AG08395 (cell line): ENCODE measurements around the gene VSIG8.
"Not testable (repeated sequence)": the region's sequence is repeated elsewhere in the genome, so short reads cannot be mapped to it uniquely, and the experiment has no call there.

Source experiments
- DNase-seq: peaks from one replicate; pipeline ENCODE4 v3.0.0; 2012; ENCODE audit warnings: mixed read lengths, low spot score

Gene VSIG8, protein sequence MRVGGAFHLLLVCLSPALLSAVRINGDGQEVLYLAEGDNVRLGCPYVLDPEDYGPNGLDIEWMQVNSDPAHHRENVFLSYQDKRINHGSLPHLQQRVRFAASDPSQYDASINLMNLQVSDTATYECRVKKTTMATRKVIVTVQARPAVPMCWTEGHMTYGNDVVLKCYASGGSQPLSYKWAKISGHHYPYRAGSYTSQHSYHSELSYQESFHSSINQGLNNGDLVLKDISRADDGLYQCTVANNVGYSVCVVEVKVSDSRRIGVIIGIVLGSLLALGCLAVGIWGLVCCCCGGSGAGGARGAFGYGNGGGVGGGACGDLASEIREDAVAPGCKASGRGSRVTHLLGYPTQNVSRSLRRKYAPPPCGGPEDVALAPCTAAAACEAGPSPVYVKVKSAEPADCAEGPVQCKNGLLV

DNA sequence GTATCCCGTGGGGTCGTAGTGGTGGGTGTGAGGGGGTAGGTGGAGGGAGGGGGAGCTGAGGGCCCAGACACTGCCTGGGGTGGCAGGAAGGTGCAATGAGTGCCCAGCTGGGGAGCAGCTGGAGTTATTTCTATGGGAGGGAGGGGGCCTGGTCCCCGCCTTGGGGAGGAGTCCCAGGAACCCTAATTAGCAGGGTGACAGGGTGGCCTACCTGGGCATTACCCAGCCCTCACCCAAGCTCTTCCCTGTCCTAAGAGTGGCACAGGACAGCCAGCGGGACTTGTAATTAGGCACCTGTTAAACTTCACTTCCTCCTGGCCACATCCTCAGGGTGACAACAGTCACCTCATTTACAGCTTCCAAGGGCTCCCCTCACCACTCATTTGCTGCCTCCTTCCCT lies at the start of gene VSIG8:
Gene VSIG8 (minus strand): TSS at position 101 of the 400 bp plus-strand sequence. CDS start 136 bp downstream, outside the sequence.
- no peak for DNase-seq

DNA sequence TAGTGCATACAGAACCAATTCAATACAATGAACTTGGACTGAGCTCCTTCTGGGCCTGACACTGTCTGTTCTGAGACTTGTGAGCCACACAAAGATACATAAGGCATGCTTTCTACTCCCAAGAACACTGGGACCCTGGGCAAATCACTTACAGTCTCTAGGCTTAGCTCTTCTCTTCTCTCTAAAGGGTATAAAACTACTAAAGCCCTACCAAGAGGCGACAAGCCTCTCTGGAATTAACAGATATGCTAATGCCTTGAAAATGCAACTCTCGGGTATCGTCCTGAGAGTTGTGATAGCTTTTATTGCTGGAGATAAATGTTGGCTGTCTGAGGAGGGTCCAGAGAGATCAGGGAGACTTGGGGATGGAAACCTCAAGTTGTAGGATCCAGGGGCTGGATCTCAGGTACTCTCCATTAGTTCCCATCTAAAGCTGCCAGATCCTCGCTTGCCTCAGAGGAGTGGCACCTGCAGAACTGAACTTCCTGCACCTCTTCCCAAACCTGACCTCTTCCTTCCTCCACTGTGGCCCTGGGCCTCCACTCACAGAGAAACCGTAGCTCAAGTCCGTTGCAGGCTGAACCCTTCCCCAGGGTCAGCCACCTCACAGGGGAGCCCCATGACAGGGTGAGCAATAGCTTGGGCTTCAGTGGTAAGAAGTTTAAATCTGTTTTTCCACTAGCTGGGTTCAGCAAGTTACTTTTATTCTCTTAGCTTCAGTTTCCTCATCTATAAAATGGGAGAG lies 49.0 kb upstream of the VSIG8 start:
- DNase-seq: no peak

DNA sequence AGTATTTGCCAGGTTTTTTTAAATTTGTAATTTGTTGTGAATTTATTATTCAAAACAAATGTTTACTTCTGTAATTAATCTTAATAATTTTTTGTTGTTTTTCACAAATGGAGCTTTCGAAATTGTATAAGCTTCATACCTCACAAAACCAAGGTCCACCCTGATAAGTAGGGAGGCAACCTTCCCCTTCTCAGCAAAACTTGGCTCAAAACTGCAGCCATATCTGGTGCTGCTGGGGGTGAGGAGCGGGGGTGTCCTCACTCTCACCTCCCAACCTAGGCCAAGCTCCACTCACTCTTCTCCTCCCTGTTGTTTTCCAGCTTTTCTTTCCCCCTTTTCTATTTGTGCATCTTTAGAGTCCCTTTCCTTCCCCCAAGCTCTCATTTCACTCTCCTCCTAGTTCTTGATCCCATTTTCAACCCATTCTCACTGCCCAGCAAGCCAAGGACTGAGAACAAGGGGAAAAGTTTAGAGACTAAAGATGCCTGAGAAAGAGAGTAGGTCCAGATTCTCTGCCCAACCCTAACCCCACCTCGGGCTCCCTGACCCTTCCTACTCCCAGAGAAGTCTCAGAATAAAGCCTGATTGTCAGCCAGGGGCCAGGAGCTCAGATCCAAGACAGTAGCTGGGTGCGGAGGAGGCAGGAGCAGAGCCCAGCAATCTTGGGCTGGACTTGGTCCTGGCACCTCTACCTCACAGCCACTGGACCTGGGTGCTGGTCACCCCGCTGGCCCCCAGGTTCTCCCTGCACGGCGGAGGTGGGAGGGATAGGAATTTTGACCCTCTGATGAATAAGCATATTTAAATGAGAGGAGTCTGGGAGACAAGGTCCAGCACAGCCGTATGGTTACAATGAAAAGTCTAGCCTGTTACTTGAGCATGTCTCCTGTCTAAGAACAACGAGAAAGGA lies 45.8 kb upstream of the VSIG8 start:
- DNase-seq: no peak

DNA sequence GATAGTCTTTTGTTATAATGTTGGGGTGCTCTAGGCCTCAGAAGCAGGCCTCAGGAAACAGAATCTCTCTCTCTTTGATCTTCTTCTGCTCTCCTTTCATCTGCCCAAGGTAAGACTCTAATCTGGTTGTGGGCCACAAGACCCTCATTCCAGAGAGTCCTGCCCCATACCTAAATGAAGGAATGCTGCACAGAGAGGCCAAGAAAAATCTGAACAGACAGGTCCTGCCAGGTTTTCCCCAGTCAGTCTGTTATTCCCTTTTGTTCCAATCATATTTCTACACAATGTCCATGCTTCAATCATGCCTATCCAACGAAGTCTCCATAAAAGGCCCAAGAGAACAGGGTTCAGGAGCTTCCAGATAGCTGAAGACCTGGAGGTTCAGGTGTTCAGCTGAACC lies 44.5 kb upstream of the VSIG8 start:
- no peak for DNase-seq

DNA sequence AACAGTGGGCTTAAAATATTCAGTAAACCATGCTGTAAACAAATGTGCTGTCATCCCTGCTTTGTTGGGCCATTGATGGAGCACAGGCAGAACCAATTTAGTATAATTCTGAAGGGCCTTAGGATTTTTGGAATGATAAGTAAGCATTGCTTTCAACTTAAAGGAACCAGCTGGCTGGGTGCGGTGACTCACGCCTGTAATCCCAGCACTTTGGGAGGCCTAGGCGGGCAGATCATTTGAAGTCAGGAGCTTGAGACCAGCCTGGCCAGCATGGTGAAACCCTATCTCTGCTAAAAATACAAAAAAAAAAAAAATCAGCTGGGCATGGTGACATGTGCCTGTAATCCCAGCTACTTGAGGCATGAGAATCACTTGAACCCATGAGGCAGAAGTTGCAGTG lies 41.6 kb upstream of the VSIG8 start:
- DNase-seq: not testable (repeated sequence)

DNA sequence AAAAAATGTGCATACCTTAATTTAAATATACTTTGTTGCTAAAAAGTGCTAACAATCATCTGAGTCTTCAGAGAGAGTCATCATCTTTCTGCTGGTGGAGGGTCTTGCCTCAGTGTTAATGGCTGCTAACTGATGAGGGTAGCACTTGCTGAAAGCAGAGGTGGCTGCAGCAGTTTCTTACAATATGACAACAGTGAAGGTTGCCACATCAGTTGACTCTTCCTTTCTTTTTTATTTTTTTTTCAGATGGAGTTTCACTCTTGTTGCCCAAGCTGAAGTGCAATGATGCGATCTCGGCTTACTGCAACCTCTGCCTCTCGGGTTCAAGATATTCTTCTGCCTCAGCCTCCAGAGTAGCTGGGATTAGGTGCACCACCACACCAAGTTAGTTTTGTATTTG lies 40.1 kb upstream of the VSIG8 start:
- DNase-seq: no peak

DNA sequence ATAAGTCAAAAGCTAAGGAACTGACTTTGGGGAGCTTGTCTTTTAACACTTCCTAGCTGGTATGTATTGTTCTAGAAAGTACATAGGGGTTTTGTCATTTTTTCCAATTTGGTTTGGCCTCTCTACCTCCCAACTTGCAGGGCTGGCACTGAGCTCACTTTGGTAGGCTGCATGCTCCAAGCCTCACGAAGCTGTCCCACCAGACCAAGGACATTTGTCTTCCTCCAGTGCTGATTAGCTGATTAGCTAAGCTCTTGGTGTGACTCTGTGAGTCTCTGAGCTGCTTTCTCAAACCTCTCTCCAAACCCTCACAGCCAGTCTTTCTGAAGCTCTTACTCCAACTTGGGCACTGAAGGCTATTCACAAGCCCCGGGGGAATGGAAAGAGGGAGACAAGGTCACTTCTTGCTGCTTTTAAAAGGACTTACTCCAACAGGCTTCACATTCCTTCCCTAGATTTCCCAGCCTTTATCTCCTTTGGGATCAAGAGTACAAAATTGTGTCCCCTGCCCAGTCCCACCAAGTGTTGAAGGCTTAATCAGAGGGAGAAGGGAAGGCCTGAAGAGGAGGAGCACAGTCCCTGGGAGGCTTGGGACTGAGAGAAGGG lies 38.4 kb upstream of the VSIG8 start:
- DNase-seq: no peak

DNA sequence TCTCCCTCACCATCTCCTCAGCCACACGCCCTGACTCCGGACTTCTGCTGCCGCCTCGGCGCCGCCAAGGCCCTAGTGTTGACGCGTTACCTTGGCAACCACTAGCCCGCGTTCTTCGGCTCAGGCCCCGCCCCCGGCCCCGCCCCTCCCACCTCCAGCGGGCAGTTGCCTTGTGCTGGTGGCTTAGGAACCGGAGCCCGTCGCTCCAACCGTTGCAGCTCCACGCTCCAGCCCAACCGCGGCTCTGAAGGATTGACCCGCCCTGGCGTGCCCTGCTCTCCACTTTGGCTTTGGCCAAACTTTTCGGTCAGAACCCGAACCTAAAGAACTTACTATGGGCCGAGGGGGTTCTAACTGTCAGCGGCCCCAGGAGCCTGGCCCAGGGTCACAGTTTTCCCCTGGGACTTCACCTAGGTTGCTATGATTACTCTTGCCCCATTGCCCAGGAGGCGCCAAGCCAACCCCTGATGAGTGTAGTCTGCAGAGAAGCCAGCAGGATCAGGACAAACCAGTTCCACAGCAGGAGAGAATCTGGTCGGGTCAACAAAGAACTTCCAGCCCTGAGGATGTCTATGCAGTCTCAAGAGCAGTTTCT lies 37.7 kb upstream of the VSIG8 start, which contains the start of gene CFAP45:
Gene CFAP45 (minus strand): TSS at position 80 of the 595 bp plus-strand sequence. CDS start 67 bp downstream, at position 13.
- DNase-seq: peak; percentile 90

DNA sequence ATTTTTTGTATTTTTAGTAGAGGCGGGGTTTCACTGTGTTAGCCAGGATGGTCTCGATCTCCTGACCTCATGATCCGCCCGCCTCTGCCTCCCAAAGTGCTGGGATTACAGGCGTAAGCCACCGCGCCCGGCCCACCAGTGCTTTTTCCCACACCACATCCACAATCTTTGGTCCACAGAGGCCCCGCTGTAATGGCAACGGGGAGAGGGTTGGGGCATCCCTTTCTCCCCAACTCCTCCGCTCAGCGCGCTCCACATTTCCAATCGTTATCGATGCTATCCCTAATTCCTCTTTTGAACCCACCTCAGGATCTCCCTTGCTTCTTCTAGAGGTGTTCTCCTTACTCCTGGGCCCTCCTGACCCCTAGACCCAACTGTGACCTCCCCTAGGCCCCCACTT lies 37.2 kb upstream of the VSIG8 start:
- DNase-seq: not testable (repeated sequence)

DNA sequence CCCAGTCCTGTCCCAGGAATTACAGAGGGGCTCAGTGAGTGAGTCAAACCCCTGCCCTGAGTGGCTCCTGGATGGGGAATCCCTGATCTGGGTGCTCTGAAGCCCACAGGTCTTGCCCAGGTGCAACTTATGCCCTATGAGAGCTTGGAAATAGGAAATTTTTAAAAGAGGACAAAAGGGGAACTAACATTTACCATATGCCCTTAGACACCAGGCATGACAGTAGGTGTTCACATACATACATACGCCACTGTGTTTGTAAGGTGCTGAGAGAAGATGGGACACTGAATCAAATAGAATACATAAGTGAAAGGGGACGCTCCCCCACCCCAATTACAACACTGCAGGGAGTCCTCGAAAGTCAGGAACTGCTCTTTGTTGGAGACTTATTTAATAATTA lies 36.1 kb upstream of the VSIG8 start:
- no peak for DNase-seq

DNA sequence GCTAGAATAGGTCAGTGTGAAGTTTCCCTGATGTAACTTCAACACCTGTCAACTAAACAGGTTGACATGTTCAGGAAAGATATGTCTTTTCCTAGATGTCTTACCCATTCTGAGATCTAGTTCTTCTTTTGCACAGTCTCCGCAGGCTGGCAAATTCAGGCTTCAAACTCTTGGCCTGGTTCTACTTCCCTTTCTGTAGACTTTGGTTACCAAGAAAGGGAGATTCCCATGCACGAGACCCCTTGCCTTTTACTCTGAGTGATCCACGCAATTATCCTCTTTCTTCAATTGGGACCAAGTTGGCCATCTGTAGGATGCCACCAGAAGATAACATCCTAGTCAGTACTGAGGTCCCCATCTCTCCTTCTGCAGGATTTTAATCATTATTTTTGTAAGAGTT lies 35.5 kb upstream of the VSIG8 start:
- no peak for DNase-seq

DNA sequence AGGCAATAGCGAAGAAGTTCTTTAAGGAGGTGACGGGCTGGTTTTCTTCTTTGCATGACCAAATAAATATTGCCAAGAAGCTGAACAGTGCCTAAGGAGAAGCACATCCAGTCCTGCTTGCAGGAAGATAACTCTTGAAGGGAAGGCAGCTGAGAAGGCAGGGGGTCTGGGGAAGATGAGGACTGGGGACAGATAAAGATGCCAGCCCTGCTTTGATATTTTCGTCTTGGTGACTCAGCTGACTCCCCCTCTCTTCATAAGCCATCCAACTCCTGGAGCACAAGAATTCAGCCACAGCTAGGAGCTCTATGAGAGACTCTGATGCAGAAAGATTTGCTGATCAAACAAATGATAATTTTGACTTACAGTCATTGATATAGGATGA lies 34.1 kb upstream of the VSIG8 start:
- no peak for DNase-seq

DNA sequence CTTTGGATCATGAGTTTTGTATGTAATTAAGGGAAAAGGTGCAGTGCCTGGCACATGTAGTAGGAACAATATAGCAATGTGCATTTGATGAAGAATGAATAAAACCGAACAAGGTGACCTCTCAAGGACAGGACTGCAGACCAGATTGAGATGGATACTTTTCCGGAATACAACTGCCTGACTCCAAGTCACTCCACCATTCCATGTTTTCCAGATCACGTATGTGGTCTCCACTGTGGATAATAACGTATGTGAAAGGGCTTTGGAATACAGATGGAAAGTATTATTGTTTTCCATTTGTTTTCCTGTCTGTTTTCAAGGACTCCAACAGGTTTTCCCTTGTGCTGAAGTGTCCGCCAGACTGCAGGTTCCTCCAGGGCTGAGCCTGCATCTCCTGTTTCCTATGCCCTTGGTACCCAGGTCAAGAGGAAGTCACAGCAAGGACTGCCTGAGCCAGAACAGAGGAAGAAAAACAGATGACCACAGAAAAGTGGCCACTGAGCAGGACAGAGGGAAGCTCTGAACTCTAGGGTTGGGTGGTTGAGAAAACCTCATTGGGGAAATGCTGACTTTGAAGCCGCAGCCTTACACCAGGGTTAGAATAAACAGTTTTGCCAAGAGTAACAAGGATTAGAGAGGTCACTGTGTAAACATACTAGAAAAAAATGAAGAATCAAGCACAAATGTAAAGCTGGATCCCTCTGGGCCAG lies 33.5 kb upstream of the VSIG8 start:
- DNase-seq: no peak

DNA sequence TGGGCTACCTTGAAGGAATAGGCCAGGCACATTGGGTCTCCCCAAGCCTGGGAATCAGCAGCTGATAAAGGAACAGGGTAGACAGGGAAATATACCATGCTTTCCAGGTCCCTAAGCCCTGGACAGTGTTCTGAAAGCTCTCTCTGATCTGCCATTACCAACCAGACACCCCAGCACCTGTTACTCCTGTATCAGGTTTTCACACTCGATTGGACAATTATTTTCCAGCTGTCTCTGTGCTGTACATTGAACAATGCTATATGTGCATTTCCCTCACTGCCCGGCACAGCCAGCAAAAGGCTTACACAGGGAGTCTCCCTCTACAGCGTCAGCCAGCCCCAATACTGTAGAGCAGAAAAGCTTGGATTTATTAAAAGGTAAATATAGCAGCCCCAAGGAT lies 32.8 kb upstream of the VSIG8 start:
- DNase-seq: no peak

DNA sequence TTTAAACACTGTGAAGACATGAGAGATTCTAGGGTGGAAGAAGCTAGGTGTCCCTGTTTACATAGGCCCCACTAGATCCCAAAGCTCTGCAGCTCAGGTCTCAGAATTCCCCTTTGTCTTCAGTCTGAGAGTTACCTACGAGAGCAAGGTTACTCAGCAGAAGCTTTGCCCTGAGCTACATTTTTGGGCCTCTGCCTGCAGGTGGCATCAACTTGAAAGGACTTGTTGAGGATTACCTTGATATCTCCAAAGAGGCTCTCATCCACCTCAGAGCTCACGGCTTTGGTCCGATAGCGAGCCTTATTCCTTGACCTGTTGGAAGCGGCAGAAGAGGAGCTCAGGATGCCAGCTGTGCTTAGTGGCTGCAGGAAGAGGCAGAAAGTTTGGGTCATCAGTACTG lies 30.5 kb upstream of the VSIG8 start:
- no peak for DNase-seq

DNA sequence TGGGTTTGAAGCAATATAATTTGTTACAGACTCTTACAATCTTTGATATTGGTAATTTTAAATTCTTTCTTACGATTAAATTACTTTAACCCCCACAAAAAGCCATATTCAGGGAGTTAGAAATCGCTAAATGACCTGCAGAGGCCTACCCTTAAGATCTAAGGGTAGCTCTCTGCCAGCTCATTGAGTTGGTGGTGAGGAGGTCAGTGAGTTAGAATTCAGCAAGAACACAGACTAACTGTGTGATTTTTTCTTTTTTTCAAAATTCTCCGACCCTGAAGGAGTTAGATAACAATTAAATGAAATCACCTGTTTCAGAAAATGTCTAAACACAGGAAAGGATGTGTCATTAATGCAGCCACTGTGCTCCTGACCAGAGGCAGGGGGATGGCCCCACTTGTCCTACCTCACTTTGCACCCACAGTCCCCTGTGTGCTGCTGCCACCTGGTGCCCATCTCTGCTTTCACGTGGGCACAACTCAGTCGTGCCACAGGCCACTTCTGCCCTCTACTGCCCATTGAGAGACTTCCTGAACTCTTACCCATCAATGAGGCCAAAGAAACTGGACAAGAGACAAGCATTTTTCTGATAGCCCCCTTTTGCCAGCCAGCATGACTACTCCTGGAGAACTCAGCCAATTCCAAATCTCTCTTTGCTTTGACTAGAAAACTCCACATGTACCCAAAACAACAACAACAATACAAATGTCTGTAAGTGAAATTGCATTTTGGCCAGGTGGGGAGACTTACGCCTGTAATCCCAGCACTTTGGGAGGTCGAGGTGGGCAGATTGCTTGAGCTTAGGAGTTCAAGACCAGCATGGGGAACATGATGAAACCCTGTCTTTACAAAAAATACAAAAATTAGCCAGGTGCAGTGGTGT lies 29.1 kb upstream of the VSIG8 start:
- peak; percentile 89 for DNase-seq

DNA sequence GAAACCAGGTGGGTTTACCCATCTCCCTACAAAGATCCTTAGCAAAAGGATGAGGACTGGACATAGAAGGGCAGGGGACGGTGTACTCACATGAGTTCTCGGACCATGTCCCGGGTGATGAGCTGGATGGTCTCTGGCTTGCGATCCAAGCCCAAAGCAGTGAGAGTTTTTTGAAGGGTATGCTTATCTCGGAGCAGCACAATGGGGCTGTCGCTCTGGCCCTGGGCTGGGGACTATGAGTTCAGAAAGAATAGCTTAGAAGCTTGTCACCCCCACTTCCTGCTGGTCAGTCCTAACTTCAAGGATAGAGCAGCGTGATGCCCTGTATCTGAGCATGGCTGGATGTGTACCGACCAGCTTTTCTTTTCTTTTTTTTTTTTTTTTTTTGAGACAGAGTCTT lies 27.9 kb upstream of the VSIG8 start:
- no peak for DNase-seq

DNA sequence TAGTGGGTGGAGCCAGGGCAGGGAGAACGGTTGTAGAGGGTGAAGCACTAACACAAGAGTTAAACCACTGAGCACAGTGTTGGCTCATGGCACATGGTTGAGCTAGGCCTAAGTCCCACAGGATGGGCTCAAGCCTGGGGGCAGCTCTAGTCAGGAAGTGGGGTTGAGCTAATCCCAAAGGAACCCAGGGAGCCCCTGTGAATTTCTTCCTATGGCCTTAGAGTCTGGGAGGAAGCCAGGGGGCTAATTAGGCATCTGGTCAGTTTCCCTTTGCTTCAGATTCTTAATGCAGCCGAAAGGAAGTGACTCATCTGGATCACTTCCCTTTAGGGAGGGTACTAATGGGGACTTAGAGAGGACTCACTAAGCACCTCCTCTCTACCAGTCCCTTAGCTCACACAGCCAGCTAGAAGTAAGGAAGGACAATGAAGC lies 27.4 kb upstream of the VSIG8 start:
- DNase-seq: peak; percentile 96

DNA sequence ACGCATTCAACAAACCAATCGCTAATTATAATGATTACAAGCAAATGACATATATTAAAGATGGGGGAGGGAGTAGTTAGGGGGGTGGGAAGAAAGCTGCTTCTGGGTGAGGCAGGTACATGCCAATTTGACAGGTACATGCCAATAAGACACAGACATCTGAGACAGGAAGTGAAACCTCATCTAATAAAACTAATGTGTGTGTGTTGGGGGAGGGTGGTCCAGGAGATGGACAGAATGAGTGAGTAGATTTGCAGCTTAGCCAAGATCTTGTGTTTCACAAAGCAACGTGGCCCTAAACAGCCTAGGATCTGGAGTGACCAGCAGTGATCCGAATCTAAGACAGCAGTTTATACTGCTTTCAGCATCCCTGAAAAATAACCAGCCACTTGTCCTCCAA lies 26.7 kb upstream of the VSIG8 start:
- DNase-seq: no peak

DNA sequence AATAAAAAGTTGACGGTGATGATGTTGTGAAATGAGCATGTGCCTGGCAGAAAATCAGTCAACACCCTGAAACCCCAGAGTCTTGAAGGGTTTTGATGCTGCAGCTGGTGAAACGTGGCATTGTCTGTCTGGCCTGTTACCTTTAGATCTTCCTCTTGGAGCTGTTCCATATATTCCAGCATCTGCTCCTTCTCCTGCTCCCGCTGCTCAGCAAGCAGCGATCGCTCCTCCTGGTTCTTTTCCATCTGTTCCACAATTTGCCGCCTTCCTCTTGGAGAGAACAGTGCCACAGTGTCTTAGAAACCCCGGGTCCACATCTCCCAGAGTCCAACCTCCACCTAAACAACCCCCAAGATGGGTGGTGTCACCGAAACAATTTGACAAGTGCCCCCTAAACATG lies 21.8 kb upstream of the VSIG8 start:
- DNase-seq: no peak
